ENCODE data around the gene SAFB2. TPM values are rescaled to one million over a fixed set of nuclear protein-coding genes. Genes with fewer than 3 reads are reported as not detected.

SAFB2 gene
- total and polyA plus RNA-seq, 7 donors, result 30.4 to 52.9 (median 42.1) TPM

- H3K4me3 ChIP-seq, result no peak overlapping the region
- TF ChIP-seq CTCF (IDR thresholded peaks at IDR 0.05), result no peak
- no peaks in the 10 kb centered on the region for H3K27me3 ChIP-seq (ENCODE audit: insufficient read depth in 3 of 3, low read length in 2 of 3)
- ATAC-seq (no peak), DNase-seq (no peak)
- H3K36me3 ChIP-seq (ENCODE audit: insufficient read depth in 1 of 2, low read depth in 1 of 2), result peaks cover 7 to 93% of the 10 kb centered on the region in 2 donors
- H3K9me3 ChIP-seq, result no peaks in the 10 kb centered on the region
- intact Hi-C loops (cut with DNase I), result no loop called here
- WGBS, 3 donors, result 91 to 95% (median 94%) methylated on average over 9 to 11 of the region's 11 CpGs
- H3K27ac ChIP-seq, result no peak overlapping the region
- H3K4me1 ChIP-seq, result no peaks in the 10 kb centered on the region
Measured at GRCh38 chr19:5648464-5648863, 25.9 kb upstream of the SAFB2 start.

GRCh38 chr19:5646703-5647102 lies 24.1 kb upstream of the SAFB2 start:
- H3K4me1 ChIP-seq, result no peaks in the 10 kb centered on the region
- no peak overlapping the region for H3K4me3 ChIP-seq
- no peak for TF ChIP-seq CTCF (IDR thresholded peaks at IDR 0.05)
- H3K36me3 ChIP-seq (ENCODE audit: insufficient read depth in 1 of 2, low read depth in 1 of 2), result peaks cover 9 to 93% of the 10 kb centered on the region in 2 donors
- ATAC-seq (no peak), DNase-seq (no peak)
- intact Hi-C loops (cut with DNase I), result no loop called here
- H3K27ac ChIP-seq, result no peak overlapping the region
- no peaks in the 10 kb centered on the region for H3K27me3 ChIP-seq (ENCODE audit: insufficient read depth in 3 of 3, low read length in 2 of 3)
- WGBS, 3 donors, result 85 to 90% (median 85%) methylated on average over 4 of the region's 4 CpGs
- H3K9me3 ChIP-seq, result no peaks in the 10 kb centered on the region

DNA sequence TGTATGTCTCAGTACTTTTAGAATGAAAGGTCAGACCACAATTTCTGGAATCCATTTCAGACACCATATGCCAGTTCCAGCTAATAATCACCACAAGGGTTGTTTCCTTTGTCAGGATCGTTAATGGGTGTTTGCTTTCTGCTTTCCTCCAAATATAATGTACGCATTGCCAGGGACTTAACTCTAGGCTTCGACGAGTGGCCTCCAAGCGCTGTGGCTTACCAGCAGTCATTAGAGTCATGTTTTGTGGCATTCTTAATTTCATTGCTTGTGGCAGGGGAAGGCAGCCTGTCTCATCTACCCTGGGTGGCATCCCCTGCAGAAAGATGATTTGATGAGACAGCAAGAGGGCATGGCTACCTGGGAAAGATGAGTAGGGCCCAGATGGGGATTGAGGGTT lies 22.8 kb upstream of the SAFB2 start:
- TF ChIP-seq CTCF (IDR thresholded peaks at IDR 0.05), result no peak
- no peak for DNase-seq
- peaks cover 10 to 83% of the 10 kb centered on the region in 2 donors for H3K36me3 ChIP-seq (ENCODE audit: insufficient read depth in 1 of 2, low read depth in 1 of 2)
- H3K27ac ChIP-seq, result no peak overlapping the region
- peaks cover 3% of the 10 kb centered on the region for H3K4me1 ChIP-seq
- no peak for ATAC-seq
- H3K4me3 ChIP-seq, result no peak overlapping the region
- H3K27me3 ChIP-seq (ENCODE audit: insufficient read depth in 3 of 3, low read length in 2 of 3), result no peaks in the 10 kb centered on the region
- 85 to 88% (median 88%) methylated on average over 5 of the region's 5 CpGs for WGBS, 3 donors
- no peaks in the 10 kb centered on the region for H3K9me3 ChIP-seq
- intact Hi-C loops (cut with DNase I), result no loop called here

DNA sequence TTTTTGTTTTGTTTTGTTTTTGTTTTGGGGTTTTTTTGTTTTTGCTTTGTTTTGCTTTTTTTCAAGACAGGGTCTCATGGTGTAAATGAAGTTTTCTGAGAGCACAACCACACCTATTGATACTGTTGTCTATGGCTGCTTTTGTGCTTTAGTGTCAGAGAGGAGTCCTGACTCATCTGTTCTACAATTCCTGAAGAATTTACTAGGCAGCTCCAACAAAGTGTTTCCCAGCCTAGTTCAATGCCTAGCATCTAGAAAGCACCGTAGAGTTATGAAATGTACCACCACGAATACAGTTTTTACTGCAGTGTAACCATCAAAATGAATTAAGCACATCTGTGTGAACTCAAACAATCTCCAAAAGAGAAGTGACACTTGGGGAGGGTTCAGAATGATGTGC lies 21.5 kb upstream of the SAFB2 start:
- Histone ChIP-seq H3K27me3 (ENCODE audit: insufficient read depth in 3 of 3, low read length in 2 of 3) (no peaks in the 10 kb centered on the region), H3K36me3 (ENCODE audit: insufficient read depth in 1 of 2, low read depth in 1 of 2) (peaks cover 10 to 75% of the 10 kb centered on the region in 2 donors), H3K4me3 (no peak overlapping the region), H3K9me3 (no peaks in the 10 kb centered on the region), H3K27ac (no peak overlapping the region), H3K4me1 (peaks cover 13% of the 10 kb centered on the region)
- TF ChIP-seq CTCF (IDR thresholded peaks at IDR 0.05), result no peak
- intact Hi-C loops (cut with DNase I), result loop anchor here in 1 of 2 donors (5.0 kb wide), 1 partner anchor 33 kb away; no protein-coding TSS in a partner anchor
- ATAC-seq, result no peak
- DNase-seq, result no peak
- 83 to 93% (median 85%) methylated on average over 2 of the region's 2 CpGs for WGBS, 3 donors

GRCh38 chr19:5643060-5643459 lies 20.5 kb upstream of the SAFB2 start:
- no peak for DNase-seq
- Histone ChIP-seq H3K36me3 (ENCODE audit: insufficient read depth in 1 of 2, low read depth in 1 of 2) (peaks cover 10 to 69% of the 10 kb centered on the region in 2 donors), H3K4me3 (no peak overlapping the region), H3K27me3 (ENCODE audit: insufficient read depth in 3 of 3, low read length in 2 of 3) (no peaks in the 10 kb centered on the region), H3K9me3 (no peaks in the 10 kb centered on the region), H3K4me1 (peaks cover 16% of the 10 kb centered on the region), H3K27ac (no peak overlapping the region)
- TF ChIP-seq CTCF (IDR thresholded peaks at IDR 0.05), result no peak
- intact Hi-C loops (cut with DNase I), result loop anchor here in 1 of 2 donors (5.0 kb wide), 1 partner anchor 34 kb away; no protein-coding TSS in a partner anchor
- 84 to 91% (median 90%) methylated on average over 4 of the region's 4 CpGs for WGBS, 3 donors
- no peak for ATAC-seq
